GM18505 (cell line): Measurements from ENCODE around the gene ARHGEF1.

Experiments used
- ATAC-seq: cut with Tn5 transposase; IDR thresholded peaks from one replicate; pipeline ENCODE4 v1.9.1; 2021; ENCODE audit not compliant: unreplicated experiment
- POLR2A ChIP-seq: IDR thresholded peaks from 4 replicates; pipeline ENCODE4 v1.6.1; 2011; ENCODE audit warnings: borderline replicate concordance; ENCODE audit not compliant: insufficient read depth, insufficient read length; ENCODE audit errors: extremely low read depth

ARHGEF1 gene

GRCh38 chr19:41918653-41919244, 35.8 kb downstream of the ARHGEF1 start:
- TF ChIP-seq POLR2A = no peak
- no peak for ATAC-seq

- ATAC-seq = no peak
- no peak for TF ChIP-seq POLR2A
Observed at GRCh38 chr19:41919948-41920712, 37.1 kb downstream of the ARHGEF1 start.

GRCh38 chr19:41920882-41921576, 38.0 kb downstream of the ARHGEF1 start:
- TF ChIP-seq POLR2A = no peak
- no peak for ATAC-seq

- ATAC-seq = no peak
- TF ChIP-seq POLR2A = no peak
Observed at GRCh38 chr19:41921577-41922576, 38.9 kb downstream of the ARHGEF1 start.

GRCh38 chr19:41922585-41922984, 39.6 kb downstream of the ARHGEF1 start:
- ATAC-seq = no peak
- no peak for TF ChIP-seq POLR2A

GRCh38 chr19:41923045-41923788, 40.2 kb downstream of the ARHGEF1 start:
- TF ChIP-seq POLR2A = no peak
- no peak for ATAC-seq

- no peak for TF ChIP-seq POLR2A
- no peak for ATAC-seq
Observed at GRCh38 chr19:41924151-41925145, 41.5 kb downstream of the ARHGEF1 start.

GRCh38 chr19:41925208-41926003, 42.4 kb downstream of the ARHGEF1 start:
- no peak for TF ChIP-seq POLR2A
- no peak for ATAC-seq

- no peak for TF ChIP-seq POLR2A
Observed at GRCh38 chr19:41926028-41926762, 43.2 kb downstream of the ARHGEF1 start.

More at GRCh38 chr19:41926028-41926762, 43.2 kb downstream of the ARHGEF1 start:
- no peak for ATAC-seq
